Measurements from ENCODE around the gene ITGB4.

GRCh38 chr17:75795820-75796607, 74.8 kb downstream of the ITGB4 start:
- TF ChIP-seq EZH2 (IDR thresholded peaks at IDR 0.05): no peak
- no peak for TF ChIP-seq CTCF (IDR thresholded peaks at IDR 0.05)
- no peak for TF ChIP-seq EZH2phosphoT487 (IDR thresholded peaks at IDR 0.05)

All from neural progenitor cell (in vitro differentiated cells).